Fibroblast of pulmonary artery (primary cell): ENCODE data around the gene TSACC.

Experiments
- DNase-seq: peaks from one replicate; pipeline ENCODE4 v3.0.0-alpha.2; 2010; ENCODE audit warnings: low read depth
- H3K4me3 ChIP-seq: replicated peaks from 2 replicates; pipeline ENCODE4 v1.5.1; 2011; ENCODE audit warnings: low read depth, mild to moderate bottlenecking, control low read depth, low read length, moderate library complexity
- CTCF ChIP-seq: IDR thresholded peaks from 2 replicates; pipeline ENCODE4 v1.5.1; 2011; ENCODE audit warnings: mild to moderate bottlenecking, control low read depth, low read length, inconsistent platforms; ENCODE audit errors: missing control alignments

TSACC gene

DNA sequence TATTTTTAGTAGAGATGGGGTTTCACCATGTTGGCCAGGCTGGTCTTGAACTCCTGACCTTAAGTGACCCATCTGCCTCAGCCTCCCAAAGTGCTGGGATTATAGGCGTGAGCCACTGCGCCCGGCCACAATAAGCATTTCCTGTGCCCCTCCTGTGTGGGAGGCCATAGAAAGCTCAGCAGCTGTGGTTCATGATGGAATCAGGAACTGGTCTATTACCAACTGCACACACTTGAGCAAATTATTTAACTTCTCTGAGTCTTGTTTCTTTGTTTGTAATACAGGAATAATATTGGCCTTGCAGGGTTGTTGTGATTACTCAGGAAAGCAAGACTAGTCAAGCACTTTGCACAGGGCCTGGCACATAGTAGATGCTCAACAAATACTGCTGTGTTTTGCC lies 45.7 kb downstream of the TSACC start:
- H3K4me3 ChIP-seq, result no peak overlapping the region
- no peak for DNase-seq
- no peak for TF ChIP-seq CTCF

DNA sequence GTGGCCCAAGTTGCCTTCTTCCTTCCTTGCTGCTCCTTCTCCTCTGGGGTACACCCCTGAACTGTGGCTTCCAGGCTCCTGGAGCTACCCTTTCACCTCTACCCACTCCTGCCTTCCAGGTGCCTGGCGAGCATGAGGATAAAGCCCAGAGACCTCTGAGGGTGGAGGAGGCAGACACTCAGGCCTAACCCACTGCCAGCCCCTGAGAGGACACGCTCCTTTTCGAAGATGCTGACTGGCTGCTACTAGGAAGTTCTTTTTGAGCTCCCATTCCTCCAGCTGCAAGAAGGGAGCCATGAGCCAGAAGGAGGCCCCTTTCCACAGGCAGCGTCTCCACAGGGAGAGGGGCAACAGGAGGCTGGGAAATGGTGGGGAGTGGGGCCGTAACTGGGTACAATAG lies 46.3 kb downstream of the TSACC start:
- no peak overlapping the region for H3K4me3 ChIP-seq
- DNase-seq, result no peak
- TF ChIP-seq CTCF, result no peak

GRCh38 chr1:156385534-156386031 lies 47.3 kb downstream of the TSACC start:
- peak; percentile 85 for TF ChIP-seq CTCF
- no peak overlapping the region for H3K4me3 ChIP-seq
- DNase-seq, result peak; percentile 78

DNA sequence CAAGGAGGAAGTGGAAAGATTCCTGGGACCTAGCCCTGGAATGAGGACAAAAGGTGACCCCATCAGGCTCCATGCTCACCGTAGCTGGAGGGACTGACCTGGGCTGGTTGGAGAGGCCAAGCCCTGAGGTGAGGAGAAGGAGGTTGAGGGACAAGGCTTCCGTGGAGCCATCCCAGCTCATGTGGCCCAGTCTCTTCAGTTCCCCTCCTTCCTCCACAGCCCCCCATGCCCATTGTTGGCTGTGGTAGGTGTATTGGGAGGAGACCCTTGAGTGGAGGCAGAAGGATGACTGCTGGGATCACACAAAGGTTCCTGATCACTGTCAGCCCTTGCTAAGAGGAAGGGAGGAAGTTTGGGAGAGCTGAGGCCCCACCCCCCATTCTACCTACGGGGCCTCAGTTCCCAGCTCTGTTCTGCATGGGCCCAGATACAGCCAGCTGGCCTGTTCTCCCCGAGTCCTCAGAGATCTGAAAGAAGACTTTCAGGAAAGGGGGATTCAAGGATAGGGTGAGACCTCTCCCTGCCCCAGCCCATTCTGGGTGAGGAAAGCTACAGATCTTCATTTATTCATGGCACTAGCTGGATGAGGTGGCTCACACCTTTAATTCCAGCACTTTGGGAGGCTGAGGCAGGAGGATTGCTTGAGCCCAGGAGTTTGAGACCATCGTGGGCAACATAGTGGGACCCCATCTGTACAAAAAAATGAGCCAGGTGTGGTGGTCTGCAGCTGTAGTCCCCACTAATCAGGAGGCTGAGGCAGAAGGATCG lies 48.0 kb downstream of the TSACC start:
- DNase-seq, result no peak
- no peak overlapping the region for H3K4me3 ChIP-seq
- no peak for TF ChIP-seq CTCF

GRCh38 chr1:156386949-156387869 lies 48.9 kb downstream of the TSACC start:
- no peak for DNase-seq
- H3K4me3 ChIP-seq, result no peak overlapping the region
- TF ChIP-seq CTCF, result no peak

GRCh38 chr1:156387870-156388173 lies 49.5 kb downstream of the TSACC start:
- DNase-seq, result no peak
- no peak overlapping the region for H3K4me3 ChIP-seq
- TF ChIP-seq CTCF, result no peak
